ENCODE measurements around the gene DNMBP.

DNMBP gene

GRCh38 chr10:100009793-100010676 lies at the start of gene DNMBP:
DNMBP (minus strand) TSS chr10:100009947; CDS start chr10:99972124, 37,823 bp downstream.
- peak; percentile 70 for DNase-seq (ENCODE audit: low read depth)

GRCh38 chr10:100057948-100058347 lies 48.2 kb upstream of the DNMBP start:
- DNase-seq (ENCODE audit: low read depth) = no peak

GRCh38 chr10:100053686-100054460 lies 44.1 kb upstream of the DNMBP start:
- no peak for DNase-seq (ENCODE audit: low read depth)

GRCh38 chr10:100046021-100046486 lies 36.3 kb upstream of the DNMBP start:
- DNase-seq (ENCODE audit: low read depth) = peak; percentile 73

- DNase-seq (ENCODE audit: low read depth) = no peak
Observed at GRCh38 chr10:100045592-100045991, 35.8 kb upstream of the DNMBP start.

- DNase-seq (ENCODE audit: low read depth) = no peak
Observed at GRCh38 chr10:100043796-100044195, 34.0 kb upstream of the DNMBP start.

GRCh38 chr10:100043344-100043743 lies 33.6 kb upstream of the DNMBP start:
- no peak for DNase-seq (ENCODE audit: low read depth)

- DNase-seq (ENCODE audit: low read depth) = no peak
Observed at GRCh38 chr10:100041306-100042002, 31.7 kb upstream of the DNMBP start.

- no peak for DNase-seq (ENCODE audit: low read depth)
Observed at GRCh38 chr10:100038561-100039071, 28.9 kb upstream of the DNMBP start.

GRCh38 chr10:100037758-100038315 lies 28.1 kb upstream of the DNMBP start:
- no peak for DNase-seq (ENCODE audit: low read depth)

- DNase-seq (ENCODE audit: low read depth) = no peak
Observed at GRCh38 chr10:100036850-100037249, 27.1 kb upstream of the DNMBP start.

GRCh38 chr10:100033766-100034418 lies 24.1 kb upstream of the DNMBP start:
- DNase-seq (ENCODE audit: low read depth) = no peak

- no peak for DNase-seq (ENCODE audit: low read depth)
Observed at GRCh38 chr10:100027416-100027815, 17.7 kb upstream of the DNMBP start.

- DNase-seq (ENCODE audit: low read depth) = no peak
Observed at GRCh38 chr10:100025576-100025975, 15.8 kb upstream of the DNMBP start.

- no peak for DNase-seq (ENCODE audit: low read depth)
Observed at GRCh38 chr10:100024748-100025147, 15.0 kb upstream of the DNMBP start.

GRCh38 chr10:100022403-100022802 lies 12.7 kb upstream of the DNMBP start:
- no peak for DNase-seq (ENCODE audit: low read depth)

- no peak for DNase-seq (ENCODE audit: low read depth)
Observed at GRCh38 chr10:100021322-100021721, 11.6 kb upstream of the DNMBP start.

- no peak for DNase-seq (ENCODE audit: low read depth)
Observed at GRCh38 chr10:100020886-100021253, 11.1 kb upstream of the DNMBP start.

- DNase-seq (ENCODE audit: low read depth) = no peak
Observed at GRCh38 chr10:100020142-100020885, 10.6 kb upstream of the DNMBP start.

GRCh38 chr10:100019787-100020141 lies 10.0 kb upstream of the DNMBP start:
- DNase-seq (ENCODE audit: low read depth) = no peak
